NCI-H1417 treated with DMSO at 0.1 percent for 48 hours (cell line): ENCODE measurements around the gene RHOF.
"Not testable (repeated sequence)": the region's sequence is repeated elsewhere in the genome, so short reads cannot be mapped to it uniquely, and the experiment has no call there.

Experiments
- DNase-seq: peaks from one replicate; lab custom pipeline; 2025; lab: John Stamatoyannopoulos, UW

The RHOF gene

DNA sequence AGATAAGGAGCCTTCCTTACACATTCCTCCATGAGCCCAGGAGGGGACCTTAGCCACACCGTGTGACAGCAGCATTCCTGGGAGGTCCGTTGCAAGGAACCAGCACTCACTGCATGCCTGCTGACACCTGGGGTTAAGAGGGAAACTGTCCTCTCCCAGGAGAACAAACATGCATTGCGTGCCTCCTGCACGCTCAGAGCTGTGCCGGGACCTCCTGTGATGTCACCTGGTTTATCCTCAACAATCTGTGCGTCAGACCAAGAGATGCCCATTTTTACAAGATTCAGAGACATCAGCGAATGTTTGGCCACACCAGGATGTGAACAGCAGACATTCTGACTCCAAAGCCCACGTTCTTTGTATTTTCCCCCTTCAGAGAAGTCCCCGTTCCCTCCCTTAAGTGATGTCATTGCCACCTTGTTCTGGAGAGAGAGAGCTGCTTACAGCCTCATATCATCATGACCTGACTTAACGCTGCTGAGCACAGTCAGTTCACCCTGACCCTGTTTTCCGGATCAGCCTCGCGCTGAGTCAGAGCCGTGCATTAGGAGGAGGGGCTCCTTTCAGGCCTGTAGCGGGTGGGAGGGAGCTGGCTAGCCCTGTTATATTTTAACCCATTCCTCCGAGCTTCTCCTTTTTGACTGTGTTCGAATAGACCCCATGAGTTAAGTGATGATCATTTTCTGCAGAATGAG, 44.8 kb downstream of the RHOF start:
- no peak for DNase-seq

DNA sequence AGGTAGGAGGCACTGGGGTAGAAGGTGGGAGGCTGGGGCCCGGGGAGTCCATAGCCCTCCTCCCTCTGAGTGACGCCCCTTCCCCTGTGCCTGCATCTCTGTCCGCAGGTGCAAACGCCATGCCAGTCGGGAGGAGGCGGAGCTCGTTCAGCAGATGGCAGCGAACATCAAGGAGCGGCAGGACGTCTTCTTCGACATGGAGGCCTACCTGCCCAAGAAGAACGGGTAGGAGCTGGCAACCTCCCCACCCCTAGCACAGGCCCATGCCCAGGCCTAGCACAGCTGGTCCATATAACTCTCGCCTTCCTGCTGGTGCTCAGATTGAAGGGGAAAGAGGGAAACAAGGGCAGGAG, 45.3 kb downstream of the RHOF start:
- DNase-seq = no peak

DNA sequence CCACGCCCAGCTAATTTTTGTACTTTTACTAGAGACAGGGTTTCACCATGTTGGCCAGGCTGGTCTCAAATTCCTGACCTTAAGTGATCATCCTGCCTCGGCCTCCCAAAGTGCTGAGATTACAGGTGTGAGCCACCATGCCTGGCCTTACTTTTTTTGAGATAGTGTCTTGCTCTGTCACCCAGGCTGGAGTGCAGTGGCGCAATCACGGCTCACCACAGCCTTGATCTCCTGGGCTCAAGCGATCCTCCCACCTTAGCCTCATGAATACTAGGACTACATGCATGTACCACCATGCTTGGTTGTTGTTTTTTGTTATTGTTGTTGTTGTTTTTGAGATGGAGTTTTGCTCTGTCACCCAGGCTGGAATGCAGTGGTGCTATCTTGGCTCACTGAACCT, 47.9 kb downstream of the RHOF start:
- DNase-seq = not testable (repeated sequence)

DNA sequence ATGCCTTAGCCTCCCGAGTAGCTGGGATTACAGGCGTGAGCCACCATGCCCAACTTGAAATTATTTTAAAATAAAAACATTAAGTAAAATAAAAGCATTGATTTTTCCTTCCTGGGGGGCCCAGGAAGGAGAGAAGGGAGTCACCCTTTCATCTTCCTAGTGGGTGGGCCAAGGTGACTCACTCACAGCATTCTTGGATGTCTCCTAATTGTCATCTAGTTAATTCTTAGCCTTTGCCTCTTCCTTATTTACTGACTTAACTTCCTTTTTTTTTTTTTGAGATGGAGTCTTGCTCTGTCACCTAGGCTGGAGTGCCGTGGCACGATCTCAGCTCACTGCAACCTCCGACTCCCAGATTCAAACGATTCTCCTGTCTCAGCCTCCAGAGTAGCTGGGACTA, 51.7 kb downstream of the RHOF start:
- no peak for DNase-seq

DNA sequence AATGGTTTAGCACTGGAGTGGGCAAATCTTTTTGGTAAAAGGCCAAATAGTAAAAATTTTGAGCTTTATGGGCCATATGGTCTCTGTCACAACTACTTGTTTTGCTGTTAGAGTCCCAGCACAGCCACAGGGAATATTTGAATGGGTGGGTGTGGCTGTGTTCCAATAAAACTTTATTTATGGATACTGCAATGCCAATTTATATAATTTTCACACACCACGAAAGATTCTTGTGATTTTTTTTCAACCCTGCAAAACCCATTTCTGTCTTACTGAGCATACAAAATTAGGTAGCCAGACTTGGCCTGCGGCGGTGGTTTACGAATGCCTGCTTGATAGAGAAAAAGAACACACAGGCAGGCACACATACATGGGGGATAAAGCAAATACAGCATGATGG, 52.6 kb downstream of the RHOF start:
- DNase-seq = no peak

DNA sequence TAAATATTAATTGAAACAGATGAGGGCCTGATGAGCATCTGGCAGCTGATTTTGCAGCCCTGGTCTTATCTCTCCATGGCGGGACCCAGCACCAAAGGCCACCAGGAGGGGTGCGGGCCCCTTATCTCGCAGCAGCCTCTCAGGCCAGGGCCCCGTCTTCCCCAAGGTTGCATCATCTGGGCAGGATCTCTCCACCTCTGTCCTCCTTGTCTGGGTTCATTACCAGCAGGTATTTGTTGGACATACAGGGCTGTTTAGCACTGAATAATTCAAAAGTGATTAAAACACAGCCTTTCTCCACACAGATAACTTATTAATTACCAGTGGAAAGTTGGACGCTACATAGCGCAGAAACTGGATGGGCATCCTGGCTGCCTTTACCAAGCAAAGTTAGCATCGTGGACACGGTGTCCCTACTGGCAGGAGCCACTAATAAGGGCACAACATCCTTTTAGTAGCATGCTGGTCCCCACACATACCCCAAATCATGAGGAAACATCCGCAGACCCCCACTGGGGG, 55.1 kb downstream of the RHOF start:
- DNase-seq = no peak

DNA sequence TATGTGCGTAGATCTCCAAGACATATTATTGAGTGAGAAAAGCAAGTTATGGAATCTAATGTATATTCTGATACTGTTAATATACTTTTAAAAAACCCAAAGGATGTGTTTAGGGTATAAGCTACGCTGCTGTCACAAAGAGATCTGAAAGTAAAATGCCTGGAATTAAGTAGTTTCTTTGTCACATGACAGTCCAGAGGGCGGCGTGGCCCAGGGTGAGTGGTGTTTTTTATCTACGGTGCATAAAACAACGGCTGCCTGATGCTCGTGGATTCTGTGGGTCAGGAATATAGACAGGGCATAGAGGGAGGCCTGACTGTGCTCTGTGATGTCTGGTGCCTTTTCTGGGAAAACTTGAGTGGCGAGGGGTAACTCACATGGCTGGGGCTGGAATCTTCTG, 59.6 kb downstream of the RHOF start:
- DNase-seq = no peak

DNA sequence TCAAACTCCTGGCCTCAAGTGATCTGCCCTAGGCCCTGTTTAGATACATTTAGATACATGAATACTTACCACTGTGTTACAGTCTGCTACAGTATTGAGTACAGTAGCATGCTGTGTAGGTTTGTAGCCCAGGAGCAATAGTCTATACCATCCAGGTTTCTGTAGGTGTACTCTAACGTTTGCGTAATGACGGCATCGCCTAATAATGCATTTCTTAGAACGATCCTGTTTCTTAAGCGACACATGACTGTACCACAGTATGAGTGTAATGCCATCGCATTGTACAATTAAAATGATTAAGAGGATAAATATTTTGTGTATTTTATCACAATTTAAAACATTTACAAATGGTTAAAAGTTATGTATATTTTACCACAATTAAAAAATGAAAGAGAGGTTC, 62.0 kb downstream of the RHOF start:
- no peak for DNase-seq

DNA sequence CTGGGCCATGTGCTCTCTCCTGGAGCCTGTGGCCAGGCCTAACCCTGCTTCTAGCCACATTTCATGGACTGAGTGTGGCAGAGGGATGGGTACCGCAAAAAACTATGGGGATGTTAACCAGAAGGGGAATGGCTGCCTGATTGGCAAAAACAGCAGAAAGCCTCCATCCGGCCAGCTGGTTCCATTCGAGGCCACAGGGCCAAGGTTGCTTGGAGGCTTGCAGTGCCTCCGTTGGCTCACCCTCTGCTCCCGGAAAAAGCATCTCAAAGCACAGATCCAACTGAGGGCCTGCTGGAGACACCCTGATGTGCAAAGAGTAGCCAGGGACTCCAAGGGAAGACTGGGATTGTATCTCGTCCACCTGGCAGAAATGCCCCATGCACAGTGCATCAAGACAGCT, 64.5 kb downstream of the RHOF start:
- DNase-seq = no peak
